WTC11 (cell line): ENCODE measurements around the gene AATK. TPM values are rescaled to one million over a fixed set of nuclear protein-coding genes. Genes with fewer than 3 reads are reported as not detected.

Source experiments
- ATAC-seq: fragments of 200-7000 bp; cut with Tn5 transposase; 2 replicates; pipeline ENCODE4 v1.10.0; 2021; ENCODE audit warnings: mild to moderate bottlenecking, moderate library complexity
- CTCF ChIA-PET: fragments of 300-600 bp; sonication (Branson Sonifier 250); formaldehyde crosslinking; loops from one replicate; lab custom pipeline; 2021; ENCODE audit warnings: antibody characterized with exemption; lab: Charles Lee
- POLR2A ChIA-PET: fragments of 350-600 bp; sonication (Branson Sonifier 250); formaldehyde crosslinking; loops from one replicate; lab custom pipeline; 2021; ENCODE audit warnings: antibody characterized with exemption; lab: Charles Lee
- DNase-seq: peaks from one replicate; pipeline ENCODE4 v3.0.0; 2021; ENCODE audit warnings: low spot score
- H3K27ac Mint-ChIP-seq: 2 replicates; pipeline ENCODE4 v1.8.0; 2021; ENCODE audit warnings: mixed read lengths
- H3K27me3 Mint-ChIP-seq: 2 replicates; pipeline ENCODE4 v1.8.0; 2021; ENCODE audit warnings: low read depth, mild to moderate bottlenecking, moderate library complexity, mixed read lengths
- H3K36me3 Mint-ChIP-seq: 2 replicates; pipeline ENCODE4 v1.8.0; 2021; ENCODE audit warnings: mixed read lengths
- H3K4me1 Mint-ChIP-seq: 2 replicates; pipeline ENCODE4 v1.8.0; 2022; ENCODE audit warnings: mixed read lengths
- H3K4me3 Mint-ChIP-seq: 2 replicates; pipeline ENCODE4 v1.8.0; 2021; ENCODE audit warnings: mild to moderate bottlenecking, moderate library complexity, mixed read lengths
- H3K9me3 Mint-ChIP-seq: 2 replicates; pipeline ENCODE4 v1.8.0; 2021; ENCODE audit warnings: mixed read lengths
- CREB1 ChIP-seq: sonication (generic); formaldehyde crosslinking; IDR thresholded peaks from 2 replicates; pipeline ENCODE4 v1.8.0; 2023; ENCODE audit warnings: mild to moderate bottlenecking, missing genetic modification reagents
- E2F1 ChIP-seq: sonication (generic); formaldehyde crosslinking; IDR thresholded peaks from 2 replicates; pipeline ENCODE4 v1.8.0; 2022; ENCODE audit warnings: mild to moderate bottlenecking, missing genetic modification reagents
- ESRRA ChIP-seq: sonication (generic); formaldehyde crosslinking; IDR thresholded peaks from 2 replicates; pipeline ENCODE4 v1.8.1; 2022; ENCODE audit warnings: mild to moderate bottlenecking, missing genetic modification reagents, borderline replicate concordance
- FOXP1 ChIP-seq: sonication (generic); formaldehyde crosslinking; IDR thresholded peaks from 2 replicates; pipeline ENCODE4 v1.8.0; 2022; ENCODE audit warnings: missing genetic modification reagents, mild to moderate bottlenecking, moderate library complexity, borderline replicate concordance
- JAZF1 ChIP-seq: fragments of 250-450 bp; sonication (Bioruptor Pico); IDR thresholded peaks from 2 replicates; pipeline ENCODE4 v1.9.0; 2021; ENCODE audit warnings: moderate library complexity, mild to moderate bottlenecking, inconsistent platforms
- MXD4 ChIP-seq: fragments of 250-450 bp; sonication (Bioruptor Pico); IDR thresholded peaks from 2 replicates; pipeline ENCODE4 v1.8.0; 2021; ENCODE audit warnings: mild to moderate bottlenecking, moderate library complexity, borderline replicate concordance
- NFE2L1 ChIP-seq: sonication (generic); formaldehyde crosslinking; IDR thresholded peaks from 2 replicates; pipeline ENCODE4 v1.8.1; 2023; ENCODE audit warnings: missing genetic modification reagents
- NR1H2 ChIP-seq: sonication (generic); formaldehyde crosslinking; IDR thresholded peaks from 2 replicates; pipeline ENCODE4 v1.9.0; 2021; ENCODE audit warnings: mild to moderate bottlenecking, moderate library complexity, missing genetic modification reagents
- RELA ChIP-seq: sonication (generic); formaldehyde crosslinking; IDR thresholded peaks from 2 replicates; pipeline ENCODE4 v1.8.1; 2022; ENCODE audit warnings: missing genetic modification reagents, mild to moderate bottlenecking, borderline replicate concordance
- SMAD4 ChIP-seq: sonication (generic); formaldehyde crosslinking; IDR thresholded peaks from 2 replicates; pipeline ENCODE4 v1.8.0; 2022; ENCODE audit warnings: mild to moderate bottlenecking, missing genetic modification reagents
- TEAD1 ChIP-seq: sonication (generic); formaldehyde crosslinking; IDR thresholded peaks from 2 replicates; pipeline ENCODE4 v1.8.0; 2022; ENCODE audit warnings: mild to moderate bottlenecking, missing genetic modification reagents
- TEAD4 ChIP-seq: sonication (generic); formaldehyde crosslinking; IDR thresholded peaks from 2 replicates; pipeline ENCODE4 v1.8.0; 2022; ENCODE audit warnings: mild to moderate bottlenecking, missing genetic modification reagents
- ZNF232 ChIP-seq: sonication (generic); formaldehyde crosslinking; IDR thresholded peaks from 2 replicates; pipeline ENCODE4 v1.8.0; 2022; ENCODE audit warnings: mild to moderate bottlenecking, missing genetic modification reagents
- ZNF263 ChIP-seq: sonication (generic); formaldehyde crosslinking; IDR thresholded peaks from 2 replicates; pipeline ENCODE4 v1.8.1; 2022; ENCODE audit warnings: low read depth, mild to moderate bottlenecking, moderate library complexity, missing genetic modification reagents
- ZNF317 ChIP-seq: sonication (generic); formaldehyde crosslinking; IDR thresholded peaks from 2 replicates; pipeline ENCODE4 v1.8.1; 2023; ENCODE audit warnings: low read depth, mild to moderate bottlenecking, moderate library complexity, missing genetic modification reagents, borderline replicate concordance
- ZNF396 ChIP-seq: fragments of 250-450 bp; sonication (Bioruptor Pico); IDR thresholded peaks from 2 replicates; pipeline ENCODE4 v1.8.0; 2021; ENCODE audit warnings: mild to moderate bottlenecking, moderate library complexity, borderline replicate concordance
- ZNF532 ChIP-seq: fragments of 250-450 bp; sonication (Bioruptor Pico); IDR thresholded peaks from 2 replicates; pipeline ENCODE4 v1.9.0; 2021; ENCODE audit warnings: mild to moderate bottlenecking, borderline replicate concordance
- total RNA-seq: library from RNA; stranded (reverse); gene quantifications from 3 replicates; pipeline ENCODE4 v1.2.3, GENCODE V29; 2021
- TF ChIP-seq, protein P1 (sequence below): sonication (generic); formaldehyde crosslinking; IDR thresholded peaks from 2 replicates; pipeline ENCODE4 v1.8.1; 2022; ENCODE audit warnings: mild to moderate bottlenecking, moderate library complexity, missing genetic modification reagents
- TF ChIP-seq, protein P2 (sequence below): sonication (generic); formaldehyde crosslinking; IDR thresholded peaks from 2 replicates; pipeline ENCODE4 v1.8.1; 2022; ENCODE audit warnings: low read depth, mild to moderate bottlenecking, moderate library complexity, missing genetic modification reagents, borderline replicate concordance
- TF ChIP-seq, protein P3 (sequence below): sonication (generic); formaldehyde crosslinking; IDR thresholded peaks from 2 replicates; pipeline ENCODE4 v1.8.0; 2023; ENCODE audit warnings: missing genetic modification reagents
- TF ChIP-seq, protein P4 (sequence below): fragments of 250-450 bp; sonication (Bioruptor Pico); IDR thresholded peaks from 2 replicates; pipeline ENCODE4 v1.9.0; 2021; ENCODE audit warnings: mild to moderate bottlenecking
- TF ChIP-seq, protein P5 (sequence below): sonication (generic); formaldehyde crosslinking; IDR thresholded peaks from 2 replicates; pipeline ENCODE4 v1.8.0; 2022; ENCODE audit warnings: mild to moderate bottlenecking, missing genetic modification reagents

The AATK gene
- total RNA-seq, 1 experiment from 2014 or later: 2.9 TPM

DNA sequence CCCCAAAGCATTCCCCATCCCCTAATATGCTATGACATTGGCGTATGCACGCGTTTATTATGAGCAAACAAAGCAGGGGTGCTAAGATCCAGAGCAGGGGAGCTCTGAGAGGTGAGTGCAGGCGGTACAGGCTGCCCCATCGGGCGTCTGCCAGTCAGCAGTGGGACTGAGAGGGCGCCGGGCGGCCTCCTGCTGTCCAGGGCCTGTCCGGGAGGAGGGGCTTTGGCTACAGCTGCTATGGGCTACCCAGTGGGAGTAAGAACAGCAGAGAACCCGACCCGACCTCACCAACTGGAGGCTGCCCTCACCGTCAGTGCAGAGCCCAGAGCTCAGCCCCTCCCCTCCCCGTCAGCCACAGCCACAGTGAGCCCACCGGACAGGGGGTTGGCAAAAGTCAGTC lies 18.5 kb upstream of the AATK start:
- H3K36me3 Mint-ChIP-seq: no peaks in the 10 kb centered on the region
- TF ChIP-seq JAZF1 (CRISPR knock-in tag) (no peak), NFE2L1 (CRISPR knock-in tag) (no peak), NR1H2 (CRISPR knock-in tag) (no peak), SMAD4 (CRISPR knock-in tag) (no peak), FOXP1 (no peak), E2F1 (CRISPR knock-in tag) (no peak), CREB1 (CRISPR knock-in tag) (no peak), ESRRA (CRISPR knock-in tag) (no peak), RELA (CRISPR knock-in tag) (no peak), ZNF232 (CRISPR knock-in tag) (no peak), ZNF263 (CRISPR knock-in tag) (no peak)
- TF ChIP-seq, protein P1, sequence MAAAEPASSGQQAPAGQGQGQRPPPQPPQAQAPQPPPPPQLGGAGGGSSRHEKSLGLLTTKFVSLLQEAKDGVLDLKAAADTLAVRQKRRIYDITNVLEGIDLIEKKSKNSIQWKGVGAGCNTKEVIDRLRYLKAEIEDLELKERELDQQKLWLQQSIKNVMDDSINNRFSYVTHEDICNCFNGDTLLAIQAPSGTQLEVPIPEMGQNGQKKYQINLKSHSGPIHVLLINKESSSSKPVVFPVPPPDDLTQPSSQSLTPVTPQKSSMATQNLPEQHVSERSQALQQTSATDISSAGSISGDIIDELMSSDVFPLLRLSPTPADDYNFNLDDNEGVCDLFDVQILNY (CRISPR knock-in tag): no peak
- TF ChIP-seq, protein P2, sequence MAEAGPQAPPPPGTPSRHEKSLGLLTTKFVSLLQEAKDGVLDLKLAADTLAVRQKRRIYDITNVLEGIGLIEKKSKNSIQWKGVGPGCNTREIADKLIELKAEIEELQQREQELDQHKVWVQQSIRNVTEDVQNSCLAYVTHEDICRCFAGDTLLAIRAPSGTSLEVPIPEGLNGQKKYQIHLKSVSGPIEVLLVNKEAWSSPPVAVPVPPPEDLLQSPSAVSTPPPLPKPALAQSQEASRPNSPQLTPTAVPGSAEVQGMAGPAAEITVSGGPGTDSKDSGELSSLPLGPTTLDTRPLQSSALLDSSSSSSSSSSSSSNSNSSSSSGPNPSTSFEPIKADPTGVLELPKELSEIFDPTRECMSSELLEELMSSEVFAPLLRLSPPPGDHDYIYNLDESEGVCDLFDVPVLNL: no peak
- TF ChIP-seq, protein P3, sequence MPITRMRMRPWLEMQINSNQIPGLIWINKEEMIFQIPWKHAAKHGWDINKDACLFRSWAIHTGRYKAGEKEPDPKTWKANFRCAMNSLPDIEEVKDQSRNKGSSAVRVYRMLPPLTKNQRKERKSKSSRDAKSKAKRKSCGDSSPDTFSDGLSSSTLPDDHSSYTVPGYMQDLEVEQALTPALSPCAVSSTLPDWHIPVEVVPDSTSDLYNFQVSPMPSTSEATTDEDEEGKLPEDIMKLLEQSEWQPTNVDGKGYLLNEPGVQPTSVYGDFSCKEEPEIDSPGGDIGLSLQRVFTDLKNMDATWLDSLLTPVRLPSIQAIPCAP: no peak
- TF ChIP-seq, protein P4, sequence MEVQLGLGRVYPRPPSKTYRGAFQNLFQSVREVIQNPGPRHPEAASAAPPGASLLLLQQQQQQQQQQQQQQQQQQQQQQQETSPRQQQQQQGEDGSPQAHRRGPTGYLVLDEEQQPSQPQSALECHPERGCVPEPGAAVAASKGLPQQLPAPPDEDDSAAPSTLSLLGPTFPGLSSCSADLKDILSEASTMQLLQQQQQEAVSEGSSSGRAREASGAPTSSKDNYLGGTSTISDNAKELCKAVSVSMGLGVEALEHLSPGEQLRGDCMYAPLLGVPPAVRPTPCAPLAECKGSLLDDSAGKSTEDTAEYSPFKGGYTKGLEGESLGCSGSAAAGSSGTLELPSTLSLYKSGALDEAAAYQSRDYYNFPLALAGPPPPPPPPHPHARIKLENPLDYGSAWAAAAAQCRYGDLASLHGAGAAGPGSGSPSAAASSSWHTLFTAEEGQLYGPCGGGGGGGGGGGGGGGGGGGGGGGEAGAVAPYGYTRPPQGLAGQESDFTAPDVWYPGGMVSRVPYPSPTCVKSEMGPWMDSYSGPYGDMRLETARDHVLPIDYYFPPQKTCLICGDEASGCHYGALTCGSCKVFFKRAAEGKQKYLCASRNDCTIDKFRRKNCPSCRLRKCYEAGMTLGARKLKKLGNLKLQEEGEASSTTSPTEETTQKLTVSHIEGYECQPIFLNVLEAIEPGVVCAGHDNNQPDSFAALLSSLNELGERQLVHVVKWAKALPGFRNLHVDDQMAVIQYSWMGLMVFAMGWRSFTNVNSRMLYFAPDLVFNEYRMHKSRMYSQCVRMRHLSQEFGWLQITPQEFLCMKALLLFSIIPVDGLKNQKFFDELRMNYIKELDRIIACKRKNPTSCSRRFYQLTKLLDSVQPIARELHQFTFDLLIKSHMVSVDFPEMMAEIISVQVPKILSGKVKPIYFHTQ (CRISPR knock-in tag): no peak
- TF ChIP-seq, all 79 proteins: peak for 0
- DNase-seq (peak; percentile 45), ATAC-seq (peak; percentile 61)
- H3K27ac Mint-ChIP-seq: no peak overlapping the region
- no peaks in the 10 kb centered on the region for H3K9me3 Mint-ChIP-seq
- no peak overlapping the region for H3K4me3 Mint-ChIP-seq
- CTCF ChIA-PET: interaction anchor here (0.6 to 1.6 kb wide), 5 partner anchors 16 to 161 kb away, joined by 3 to 7 read pairs (median 4); no protein-coding TSS in a partner anchor
- H3K4me1 Mint-ChIP-seq: no peaks in the 10 kb centered on the region
- POLR2A ChIA-PET: no interaction called here
- H3K27me3 Mint-ChIP-seq: no peaks in the 10 kb centered on the region

DNA sequence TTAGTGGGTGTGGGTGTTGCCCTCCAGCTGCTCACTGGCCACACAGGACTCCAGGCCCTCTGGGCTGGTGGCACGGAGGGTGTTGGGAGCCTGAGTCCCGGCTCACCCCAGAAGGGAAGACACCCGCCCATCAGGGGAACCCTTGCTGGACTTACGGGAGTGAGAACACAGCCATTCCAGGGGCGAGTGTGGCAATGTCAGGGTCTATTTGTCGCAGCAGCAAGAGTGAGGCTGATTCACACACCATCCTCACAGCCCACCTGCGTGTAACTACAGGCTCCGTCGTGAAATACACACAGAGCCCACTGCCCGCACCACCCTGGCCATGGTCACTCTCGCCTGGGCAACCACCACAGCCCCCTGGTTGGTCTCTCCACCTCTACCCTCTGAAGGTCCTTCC lies 17.8 kb upstream of the AATK start:
- DNase-seq: no peak
- ChIA-PET CTCF (interaction anchor here (1.1 kb wide), 1 partner anchor 160 kb away, joined by 3 read pairs; no protein-coding TSS in a partner anchor), POLR2A (no interaction called here)
- Mint-ChIP-seq H3K4me1 (no peaks in the 10 kb centered on the region), H3K9me3 (no peaks in the 10 kb centered on the region), H3K27me3 (no peaks in the 10 kb centered on the region), H3K27ac (no peak overlapping the region), H3K36me3 (no peaks in the 10 kb centered on the region), H3K4me3 (no peak overlapping the region)
- ATAC-seq: no peak
- TF ChIP-seq ZNF532 (CRISPR knock-in tag) (no peak), TEAD1 (CRISPR knock-in tag) (no peak), JAZF1 (CRISPR knock-in tag) (no peak), ZNF396 (no peak), ZNF317 (CRISPR knock-in tag) (no peak), TEAD4 (CRISPR knock-in tag) (no peak), MXD4 (no peak)
- TF ChIP-seq, protein P5, sequence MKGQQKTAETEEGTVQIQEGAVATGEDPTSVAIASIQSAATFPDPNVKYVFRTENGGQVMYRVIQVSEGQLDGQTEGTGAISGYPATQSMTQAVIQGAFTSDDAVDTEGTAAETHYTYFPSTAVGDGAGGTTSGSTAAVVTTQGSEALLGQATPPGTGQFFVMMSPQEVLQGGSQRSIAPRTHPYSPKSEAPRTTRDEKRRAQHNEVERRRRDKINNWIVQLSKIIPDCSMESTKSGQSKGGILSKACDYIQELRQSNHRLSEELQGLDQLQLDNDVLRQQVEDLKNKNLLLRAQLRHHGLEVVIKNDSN (CRISPR knock-in tag): no peak
